Hepatic stellate cell (primary cell): ENCODE data around the gene SCG3.
"Not testable (repeated sequence)": the region's sequence is repeated elsewhere in the genome, so short reads cannot be mapped to it uniquely, and the experiment has no call there.

Source experiments
- DNase-seq: peaks from one replicate; pipeline ENCODE4 v3.0.0; 2011; ENCODE audit warnings: low spot score

Gene SCG3

GRCh38 chr15:51681303-51681963 lies at the start of gene SCG3:
SCG3 (plus strand) TSS chr15:51681503; CDS start chr15:51681756, 253 bp downstream.
- DNase-seq: peak; percentile 21

GRCh38 chr15:51634591-51635198 lies 46.6 kb upstream of the SCG3 start:
- no peak for DNase-seq

GRCh38 chr15:51641490-51642130 lies 39.7 kb upstream of the SCG3 start:
- DNase-seq: no peak

GRCh38 chr15:51642696-51643095 lies 38.6 kb upstream of the SCG3 start:
- no peak for DNase-seq

GRCh38 chr15:51647128-51647562 lies 34.2 kb upstream of the SCG3 start:
- DNase-seq: peak; percentile 15

GRCh38 chr15:51648101-51648500 lies 33.2 kb upstream of the SCG3 start:
- DNase-seq: not testable (repeated sequence)

- DNase-seq: not testable (repeated sequence)
Observed at GRCh38 chr15:51648643-51649042, 32.7 kb upstream of the SCG3 start.

GRCh38 chr15:51649659-51650521 lies 31.4 kb upstream of the SCG3 start:
- DNase-seq: peak; percentile 48

GRCh38 chr15:51652084-51652668 lies 29.1 kb upstream of the SCG3 start:
- DNase-seq: no peak

- not testable (repeated sequence) for DNase-seq
Observed at GRCh38 chr15:51655401-51656057, 25.8 kb upstream of the SCG3 start.

- no peak for DNase-seq
Observed at GRCh38 chr15:51658664-51659063, 22.6 kb upstream of the SCG3 start.

GRCh38 chr15:51661072-51661471 lies 20.2 kb upstream of the SCG3 start:
- no peak for DNase-seq

GRCh38 chr15:51667478-51667877 lies 13.8 kb upstream of the SCG3 start:
- no peak for DNase-seq

- no peak for DNase-seq
Observed at GRCh38 chr15:51668446-51668845, 12.9 kb upstream of the SCG3 start.

- no peak for DNase-seq
Observed at GRCh38 chr15:51669381-51669780, 11.9 kb upstream of the SCG3 start.

GRCh38 chr15:51672155-51672687 lies 9.1 kb upstream of the SCG3 start:
- DNase-seq: no peak

- DNase-seq: no peak
Observed at GRCh38 chr15:51672913-51673857, 8.1 kb upstream of the SCG3 start.

GRCh38 chr15:51675234-51675633 lies 6.1 kb upstream of the SCG3 start:
- no peak for DNase-seq

GRCh38 chr15:51677021-51677420 lies 4.3 kb upstream of the SCG3 start:
- no peak for DNase-seq

GRCh38 chr15:51677452-51677851 lies 3.9 kb upstream of the SCG3 start:
- no peak for DNase-seq
